ENCODE results near the gene ABCC1. TPM values are rescaled to one million over a fixed set of nuclear protein-coding genes. Genes with fewer than 3 reads are reported as not detected.

Gene ABCC1
- polyA plus RNA-seq, 3 donors, result 1.4 to 23.6 (median 3.0) TPM

GRCh38 chr16:16148755-16149154, 199.3 kb downstream of the ABCC1 start:
- Mint-ChIP-seq H3K27ac (peak overlapping the region in 1 of 7 donors; percentile 36), H3K9me3 (no peaks in the 10 kb centered on the region), H3K4me1 (no peaks in the 10 kb centered on the region), H3K4me3 (no peak overlapping the region), H3K36me3 (peaks cover 23 to 39% of the 10 kb centered on the region in 2 donors), H3K27me3 (ENCODE audit: low read depth in 3 of 3) (peaks cover 0 to 1% (median 0%) of the 10 kb centered on the region in 3 donors)
- H3K79me2 ChIP-seq (ENCODE audit: insufficient read depth, low read length), result no peaks in the 10 kb centered on the region
- H3K4me2 ChIP-seq (replicated peaks; ENCODE audit: extremely low read depth, low read length, poor library complexity, severe bottlenecking), result no peak overlapping the region
- no peaks in the 10 kb centered on the region for H3K4me1 ChIP-seq (ENCODE audit: control insufficient read depth in 1 of 2, insufficient read depth in 2 of 2, low read length in 2 of 2)
- intact Hi-C loops (cut with micrococcal nuclease), result no loop called here
- no peaks in the 10 kb centered on the region for H3K9me3 ChIP-seq (replicated peaks in 1 of 2; ENCODE audit: control insufficient read depth in 1 of 2, insufficient read depth in 1 of 2, low read length in 2 of 2)
- no peak overlapping the region for H3K9ac ChIP-seq (ENCODE audit: insufficient read depth, low read length, poor library complexity, severe bottlenecking)
- no peak for TF ChIP-seq CTCF (IDR thresholded peaks at IDR 0.05)
- 88% methylated on average over 7 of the region's 9 CpGs for WGBS (ENCODE audit: insufficient coverage)
- no peak overlapping the region for H3K27ac ChIP-seq (ENCODE audit: low read depth in 1 of 2, low read length in 2 of 2)
- H4K20me1 ChIP-seq (ENCODE audit: insufficient read depth, low read length), result peaks cover 18% of the 10 kb centered on the region
- DNase-seq, result no peak
- H3K36me3 ChIP-seq (replicated peaks in 1 of 2; ENCODE audit: control insufficient read depth in 1 of 2, insufficient read depth in 2 of 2, low read length in 2 of 2), result peaks cover 6 to 24% of the 10 kb centered on the region in 2 donors
- no peak overlapping the region for H3K4me3 ChIP-seq (replicated peaks in 1 of 3; ENCODE audit: low read depth in 2 of 3, low read length in 3 of 3)
- no peak overlapping the region for H2AFZ ChIP-seq (ENCODE audit: insufficient read depth, low read depth, low read length, poor library complexity, severe bottlenecking)
- no peaks in the 10 kb centered on the region for H3K27me3 ChIP-seq (ENCODE audit: control insufficient read depth in 2 of 2, insufficient read depth in 2 of 2, low read length in 2 of 2)

GRCh38 chr16:16149710-16150116, 200.3 kb downstream of the ABCC1 start:
- Histone ChIP-seq H3K79me2 (ENCODE audit: insufficient read depth, low read length) (no peaks in the 10 kb centered on the region), H3K4me2 (replicated peaks; ENCODE audit: extremely low read depth, low read length, poor library complexity, severe bottlenecking) (no peak overlapping the region), H3K4me1 (ENCODE audit: control insufficient read depth in 1 of 2, insufficient read depth in 2 of 2, low read length in 2 of 2) (no peaks in the 10 kb centered on the region), H3K9ac (ENCODE audit: insufficient read depth, low read length, poor library complexity, severe bottlenecking) (no peak overlapping the region), H3K4me3 (replicated peaks in 1 of 3; ENCODE audit: low read depth in 2 of 3, low read length in 3 of 3) (no peak overlapping the region), H3K36me3 (replicated peaks in 1 of 2; ENCODE audit: control insufficient read depth in 1 of 2, insufficient read depth in 2 of 2, low read length in 2 of 2) (peaks cover 0 to 15% of the 10 kb centered on the region in 2 donors), H3K27ac (ENCODE audit: low read depth in 1 of 2, low read length in 2 of 2) (no peak overlapping the region), H2AFZ (ENCODE audit: insufficient read depth, low read depth, low read length, poor library complexity, severe bottlenecking) (no peak overlapping the region), H3K9me3 (replicated peaks in 1 of 2; ENCODE audit: control insufficient read depth in 1 of 2, insufficient read depth in 1 of 2, low read length in 2 of 2) (no peaks in the 10 kb centered on the region), H4K20me1 (ENCODE audit: insufficient read depth, low read length) (peaks cover 9% of the 10 kb centered on the region), H3K27me3 (ENCODE audit: control insufficient read depth in 2 of 2, insufficient read depth in 2 of 2, low read length in 2 of 2) (no peaks in the 10 kb centered on the region)
- Mint-ChIP-seq H3K27me3 (ENCODE audit: low read depth in 3 of 3) (peaks cover 0 to 1% (median 0%) of the 10 kb centered on the region in 3 donors), H3K36me3 (peaks cover 18 to 33% of the 10 kb centered on the region in 2 donors), H3K27ac (no peak overlapping the region), H3K9me3 (no peaks in the 10 kb centered on the region), H3K4me3 (no peak overlapping the region), H3K4me1 (no peaks in the 10 kb centered on the region)
- intact Hi-C loops (cut with micrococcal nuclease), result no loop called here
- no peak for TF ChIP-seq CTCF (IDR thresholded peaks at IDR 0.05)
- WGBS (ENCODE audit: insufficient coverage), result 96% methylated on average over 10 of the region's 10 CpGs
- DNase-seq, result no peak
